Posterior vena cava (tissue), 2 donors: ENCODE measurements around the gene CCDC138. TPM values are rescaled to one million over a fixed set of nuclear protein-coding genes. Genes with fewer than 3 reads are reported as not detected.

Experiments
- DNase-seq: peaks from one replicate; pipeline ENCODE4 v3.0.0-alpha.2; 2020; ENCODE audit warnings: low spot score
- intact Hi-C, 2 donors: fragments of 100-400 bp; cut with DNase I; formaldehyde crosslinking; loops; one replicate each; pipeline versions ENCODE4 v1.14.1 to v1.14.2; 2022 to 2023
- total RNA-seq, 2 donors: library from RNA; stranded (reverse); fragmentation: NEBNext Ultra II Directional; extraction: Animal tissue kit (Norgen Biotek cat#: 25700); gene quantifications; one replicate each; pipeline ENCODE4 v1.2.1, GENCODE V29; 2021
- donor health status: DM: yes; HTN: yes; CAD: no.
- donor health status: DM: yes; HTN: yes; CAD: no.

CCDC138 gene
- total RNA-seq, 2 donors from 2014 or later, result 2.3 to 2.8 TPM

DNA sequence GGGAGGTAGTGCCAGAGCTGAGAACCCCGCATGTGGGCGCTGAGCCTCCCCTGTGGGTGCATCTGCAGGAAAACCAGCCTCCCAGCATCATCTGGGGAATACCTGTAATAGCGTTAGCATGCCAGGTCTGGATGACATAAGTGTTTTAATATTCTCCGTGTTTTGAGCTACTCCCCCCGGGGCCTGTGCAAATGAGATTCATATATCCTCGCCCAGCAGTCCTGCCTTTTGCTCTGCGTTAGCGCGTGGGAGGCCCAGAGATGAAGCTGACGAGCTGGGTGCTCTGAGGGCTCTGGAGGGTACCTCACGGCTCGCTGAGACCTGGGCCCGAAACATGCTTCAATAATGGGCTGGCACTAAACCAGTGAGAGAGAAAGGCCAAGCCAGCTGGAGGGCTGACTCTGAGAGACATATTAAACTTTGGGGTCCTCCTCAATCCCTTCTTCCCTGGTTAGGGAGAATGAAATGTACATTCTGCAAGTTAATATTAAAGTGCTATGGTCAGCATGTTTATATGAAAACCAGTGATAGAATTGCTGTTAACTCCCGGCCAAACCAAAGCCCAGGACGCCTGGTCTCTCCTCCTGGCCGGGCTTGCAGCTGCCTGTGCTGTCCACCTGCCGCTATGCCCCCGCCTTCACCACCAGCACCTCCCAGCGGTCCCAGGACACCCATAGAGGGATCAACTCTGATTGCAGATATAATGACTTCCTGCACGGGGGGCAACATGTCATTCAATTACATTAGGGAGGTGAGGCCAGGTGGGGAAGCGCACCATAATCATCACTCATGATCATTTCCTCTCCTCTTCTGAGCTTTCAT, 125.4 kb downstream of the CCDC138 start:
- DNase-seq, result no peak
- intact Hi-C loops, result no loop called here

DNA sequence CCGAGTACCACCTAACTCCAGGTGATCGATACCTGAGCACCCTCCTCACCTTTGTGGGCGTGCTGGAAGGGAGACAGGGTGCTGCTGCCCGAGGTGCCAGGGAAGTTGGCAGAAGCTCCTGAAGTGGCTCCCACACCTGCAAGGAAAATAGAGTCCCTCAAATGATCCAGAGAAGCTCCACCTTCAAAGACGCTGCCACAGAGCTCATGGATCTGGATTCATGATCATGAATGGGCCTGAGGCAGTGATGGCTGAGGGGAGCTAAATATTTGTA, 126.0 kb downstream of the CCDC138 start:
- DNase-seq, result no peak
- intact Hi-C loops, result no loop called here

DNA sequence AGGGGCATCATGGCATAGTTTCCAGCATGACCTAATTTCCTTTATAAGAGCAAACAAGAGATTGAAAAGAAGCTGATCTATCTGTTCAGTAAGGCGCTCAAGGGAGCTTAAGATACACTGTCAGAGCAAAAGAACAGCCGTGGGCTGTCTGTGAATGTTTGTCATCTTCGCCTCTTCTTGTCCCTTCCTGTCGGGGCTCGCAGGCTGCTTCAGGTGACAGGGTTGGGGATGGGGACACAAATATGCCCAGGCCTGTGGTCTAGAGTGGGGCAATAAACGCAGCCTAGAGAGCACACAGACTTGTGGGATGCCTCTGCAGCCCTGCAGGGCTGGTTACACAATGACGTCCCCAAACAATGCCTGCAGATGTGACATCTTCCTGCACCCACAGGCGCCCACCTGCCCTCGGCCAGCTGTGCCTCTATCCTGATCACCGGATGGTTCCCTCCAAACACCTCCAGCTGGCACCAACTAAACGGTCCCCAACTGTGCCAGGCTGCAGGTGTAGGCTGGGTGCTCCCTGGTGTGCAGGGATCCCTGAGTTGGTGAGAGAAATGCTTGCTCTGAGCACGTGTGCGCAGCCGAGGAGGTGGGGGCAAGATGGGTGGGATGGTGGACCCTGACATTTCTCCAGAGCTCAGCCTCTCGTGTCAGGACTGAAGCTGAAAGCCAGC, 129.7 kb downstream of the CCDC138 start:
- DNase-seq, result no peak
- intact Hi-C loops, result no loop called here

DNA sequence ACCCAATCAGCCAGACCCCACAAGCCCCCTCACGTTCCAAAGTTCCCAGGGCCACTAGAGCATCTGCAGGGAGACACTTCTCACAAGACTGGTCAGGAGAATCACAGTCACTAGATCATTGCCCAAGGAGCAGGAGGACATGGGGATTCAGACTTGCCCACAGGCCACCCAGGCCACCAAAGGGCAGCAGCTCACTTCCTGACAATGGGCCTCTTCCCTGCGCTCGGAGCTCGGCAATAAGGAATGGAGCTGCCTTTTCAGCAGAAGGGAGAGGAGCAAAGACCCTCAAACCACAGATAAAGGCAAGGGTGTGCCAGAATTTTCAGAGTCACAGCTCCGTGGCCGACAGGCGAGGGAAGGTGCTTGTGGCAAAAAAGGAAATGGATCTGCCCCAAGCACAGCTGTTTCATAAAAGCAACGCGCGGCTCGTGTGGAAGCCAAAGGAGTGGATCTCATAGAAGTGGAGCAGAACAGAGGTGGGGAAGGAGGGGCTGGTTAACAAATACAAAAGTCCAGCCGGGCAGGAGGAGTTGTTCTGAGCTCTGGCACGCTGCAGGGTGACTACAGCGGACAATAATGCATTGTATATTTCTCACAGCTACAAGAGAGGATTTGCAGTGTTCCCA, 130.3 kb downstream of the CCDC138 start:
- intact Hi-C loops, result no loop called here
- DNase-seq, result no peak

DNA sequence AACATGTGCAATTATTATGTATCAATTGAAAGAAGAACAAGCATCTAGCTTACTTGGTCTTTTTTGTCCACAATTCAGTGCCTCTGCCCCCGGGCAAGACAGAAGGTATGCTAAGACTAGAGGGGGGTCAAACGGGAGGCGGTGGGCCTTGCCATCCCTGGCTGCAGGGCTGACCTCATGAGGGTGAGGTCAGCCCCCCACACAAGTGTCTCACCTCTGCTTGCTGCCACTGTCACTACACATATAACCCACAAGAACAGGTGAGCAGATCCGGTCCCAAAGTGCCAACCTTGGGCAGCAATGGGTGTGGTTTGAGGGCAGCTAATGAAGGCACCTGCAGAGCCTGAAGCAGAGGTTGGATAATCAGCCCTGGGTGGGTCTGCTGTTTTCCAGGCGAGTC, 131.0 kb downstream of the CCDC138 start:
- intact Hi-C loops, result no loop called here
- no peak for DNase-seq

DNA sequence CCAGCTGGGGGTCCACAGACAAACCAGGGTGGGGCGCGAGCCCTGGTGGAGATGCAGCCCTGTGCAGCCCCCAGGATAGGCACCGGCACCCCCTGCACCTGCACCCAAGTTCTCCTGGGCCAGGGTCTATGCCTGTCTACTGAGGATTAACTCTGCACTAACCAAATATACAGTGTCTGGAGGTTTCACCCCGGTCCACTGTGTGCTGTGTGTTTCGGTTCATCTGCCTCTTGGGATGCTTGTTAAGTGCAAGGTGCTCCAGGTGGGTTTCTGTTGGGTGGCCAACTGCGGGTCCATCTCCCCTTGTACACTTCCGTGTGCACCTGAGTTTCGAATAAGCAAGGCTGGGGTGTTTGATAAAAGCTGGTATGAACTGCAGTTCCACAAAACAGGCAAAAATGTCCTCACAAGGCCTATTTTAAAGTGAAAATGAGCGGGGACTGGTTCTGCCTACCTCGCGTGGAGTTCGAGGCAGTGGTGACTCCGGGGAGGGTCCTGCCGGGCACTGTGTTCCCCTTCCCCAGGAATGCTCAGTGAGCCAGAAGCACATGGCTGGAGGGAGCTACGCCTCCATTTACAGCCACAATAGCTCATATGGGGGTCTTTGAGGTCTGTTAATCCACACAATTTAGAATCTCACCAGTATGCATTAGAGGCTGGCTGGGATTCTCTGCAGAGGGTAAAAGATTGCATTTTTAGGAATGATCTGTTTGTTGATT, 131.7 kb downstream of the CCDC138 start:
- DNase-seq, result no peak
- intact Hi-C loops, result no loop called here

DNA sequence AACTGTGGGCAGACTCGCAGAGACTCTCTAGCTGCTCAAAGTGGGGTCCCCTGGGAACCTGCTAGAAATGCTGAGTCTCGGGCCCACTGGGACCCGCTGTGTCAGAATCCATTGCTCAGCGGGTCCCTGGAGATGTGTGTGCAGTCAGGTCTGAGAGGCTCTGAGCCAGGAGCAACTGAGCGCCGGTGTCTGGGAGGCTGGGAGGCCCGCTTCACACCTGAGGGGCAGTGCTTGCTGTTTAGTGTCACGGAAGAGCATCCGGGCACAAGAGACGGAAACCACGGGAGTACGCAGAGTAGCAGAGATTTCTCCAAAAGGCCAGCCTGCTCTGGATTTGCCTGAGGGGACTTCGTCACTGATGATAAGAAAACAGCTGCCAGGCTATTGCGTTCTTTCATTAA, 132.4 kb downstream of the CCDC138 start:
- intact Hi-C loops, result no loop called here
- no peak for DNase-seq

DNA sequence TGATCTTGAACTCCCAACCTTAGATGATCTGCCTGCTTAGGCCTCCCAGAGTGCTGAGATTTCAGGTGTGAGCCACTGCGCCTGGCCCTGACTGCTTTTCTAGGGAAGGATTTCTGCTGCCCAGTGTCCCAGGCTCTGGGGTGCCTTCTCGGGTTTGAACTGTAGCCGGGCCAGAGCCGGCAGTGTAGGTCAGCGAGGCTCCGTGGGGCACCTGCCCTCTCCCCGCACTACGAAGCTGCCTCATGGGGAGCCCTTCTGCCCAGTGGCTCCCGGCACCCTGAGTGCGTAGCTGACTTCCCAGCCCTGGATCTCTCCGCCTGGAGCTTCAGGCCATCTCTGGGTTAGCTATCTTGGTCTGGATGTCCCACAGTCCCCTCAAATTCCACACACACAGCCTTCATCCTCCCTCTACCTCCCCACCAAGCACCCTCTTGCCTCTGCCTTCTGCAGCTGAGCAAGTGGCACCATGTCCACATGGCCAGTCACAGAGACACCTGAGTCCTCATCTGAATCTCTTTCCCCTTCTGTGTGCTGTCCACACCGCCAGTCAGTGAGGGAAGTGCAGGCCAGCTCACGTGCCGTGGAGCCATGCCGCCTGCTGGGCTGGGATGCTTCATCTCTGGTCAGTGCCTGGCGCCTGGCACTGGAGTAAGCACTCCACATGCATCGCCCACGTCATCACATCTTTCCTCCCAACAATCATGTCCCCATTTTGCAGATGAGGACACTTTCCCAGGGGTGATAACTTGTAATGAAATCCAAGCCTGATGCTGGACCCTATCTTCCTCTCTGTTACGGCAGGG, 133.2 kb downstream of the CCDC138 start:
- intact Hi-C loops, result loop anchor here in 1 of 2 donors (10.0 kb wide), 1 partner anchor 1595 kb away; no protein-coding TSS in a partner anchor
- DNase-seq, result no peak

DNA sequence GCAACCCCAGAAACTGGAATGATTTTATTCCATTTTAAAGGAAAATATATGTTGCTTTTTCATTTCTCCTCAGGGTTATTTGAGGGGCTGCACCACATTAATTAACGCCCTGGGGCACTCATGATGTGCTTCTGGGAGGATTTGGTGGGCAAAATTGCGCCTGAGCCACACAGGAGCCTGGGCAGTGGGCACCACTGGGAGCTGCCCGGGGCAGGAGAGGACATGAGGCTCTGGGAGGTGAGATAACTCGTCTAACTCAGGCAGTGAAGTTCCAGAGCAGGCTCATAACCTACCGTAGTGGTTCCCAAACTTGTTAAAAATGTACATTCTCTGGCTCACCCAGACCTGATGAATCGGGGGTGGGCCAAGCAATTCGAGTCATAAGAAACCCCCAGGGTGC, 134.1 kb downstream of the CCDC138 start:
- intact Hi-C loops, result loop anchor here in 1 of 2 donors (10.0 kb wide), 1 partner anchor 1596 kb away; no protein-coding TSS in a partner anchor
- peak; percentile 43 for DNase-seq

DNA sequence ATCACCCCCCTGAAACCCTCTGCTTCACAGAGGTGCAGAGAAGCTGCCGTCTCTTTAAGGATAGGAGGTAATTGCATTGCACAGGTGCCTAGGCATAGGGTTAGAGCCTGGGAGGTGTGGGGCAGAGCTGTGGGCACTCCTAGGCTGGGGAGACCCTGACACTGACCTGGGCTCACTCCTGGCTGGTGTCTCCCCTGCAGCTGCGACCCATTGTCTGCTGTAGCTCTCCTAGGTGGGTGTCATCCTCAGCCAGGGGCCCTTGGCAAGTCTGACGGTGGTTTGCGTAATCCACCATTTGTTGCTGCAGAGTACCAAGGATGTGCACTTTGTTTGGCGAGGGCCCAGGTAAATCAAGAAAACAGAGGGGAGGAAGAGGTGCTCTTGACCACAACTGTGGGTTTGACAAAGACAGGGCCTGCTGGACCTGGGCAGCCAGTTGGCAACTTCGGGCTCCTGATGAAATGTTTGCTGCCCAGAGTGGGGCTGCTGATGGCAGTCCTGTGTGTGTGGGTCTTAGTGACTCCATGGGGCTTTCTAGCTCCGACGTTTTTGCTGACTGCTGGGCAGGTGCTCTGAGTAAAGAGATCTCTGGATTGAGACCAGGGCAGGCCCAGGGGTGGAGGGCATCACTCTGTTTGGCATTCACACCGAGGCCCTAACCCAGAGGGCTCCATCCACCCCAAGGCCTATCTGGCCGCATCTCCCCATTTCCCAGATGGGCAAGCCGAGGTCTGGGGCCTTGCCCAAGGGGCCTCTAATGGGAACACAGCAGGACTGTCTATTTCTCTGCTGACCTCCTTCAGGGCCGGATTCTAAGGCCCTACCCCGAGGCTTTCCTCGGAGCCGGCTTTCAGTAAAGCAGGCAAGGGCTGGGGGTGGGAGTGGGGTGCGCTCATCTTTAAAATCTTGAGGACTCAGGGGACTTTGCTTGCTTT, 134.8 kb downstream of the CCDC138 start:
- DNase-seq, result peak; percentile 62
- intact Hi-C loops, result loop anchor here in 1 of 2 donors (10.0 kb wide), 1 partner anchor 1597 kb away; no protein-coding TSS in a partner anchor

DNA sequence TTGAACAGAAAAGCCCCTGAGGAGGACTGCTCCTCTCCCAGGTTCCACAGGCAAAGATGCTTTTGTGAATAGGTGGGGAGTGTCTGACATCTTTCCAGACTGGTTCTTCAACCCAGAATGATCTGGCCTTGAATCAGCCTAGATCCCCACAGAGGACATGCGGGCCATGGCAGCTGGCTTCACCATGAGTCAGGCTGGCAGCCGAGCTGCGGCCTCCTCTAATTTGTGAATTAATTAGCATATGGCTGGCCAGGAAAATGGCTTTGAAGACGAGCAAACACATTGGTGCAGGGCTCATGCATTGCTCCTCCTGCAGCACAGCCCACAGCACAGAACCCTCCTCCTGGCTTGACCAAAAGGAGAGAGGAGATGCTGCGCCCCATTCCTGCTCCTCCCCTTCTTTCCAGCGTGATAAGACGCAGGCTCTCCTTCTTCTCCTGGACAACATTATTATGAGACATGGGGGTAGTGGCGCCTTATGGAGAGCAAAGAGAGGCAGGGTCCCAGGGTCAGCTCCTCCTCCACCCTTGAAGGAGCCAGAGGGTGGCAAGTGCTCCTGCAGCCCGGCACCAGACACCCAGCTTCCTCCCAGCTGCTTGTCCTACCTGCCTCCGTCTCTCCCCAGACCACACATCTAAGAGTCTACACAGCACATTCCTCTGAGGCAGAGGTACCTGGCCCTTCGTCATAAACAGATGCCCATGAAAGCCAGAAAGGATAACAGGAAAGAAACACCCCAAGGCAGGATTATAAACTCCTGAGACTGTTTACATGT, 135.8 kb downstream of the CCDC138 start:
- intact Hi-C loops, result loop anchor here in 1 of 2 donors (10.0 kb wide), 1 partner anchor 1598 kb away; no protein-coding TSS in a partner anchor
- peak; percentile 57 for DNase-seq

DNA sequence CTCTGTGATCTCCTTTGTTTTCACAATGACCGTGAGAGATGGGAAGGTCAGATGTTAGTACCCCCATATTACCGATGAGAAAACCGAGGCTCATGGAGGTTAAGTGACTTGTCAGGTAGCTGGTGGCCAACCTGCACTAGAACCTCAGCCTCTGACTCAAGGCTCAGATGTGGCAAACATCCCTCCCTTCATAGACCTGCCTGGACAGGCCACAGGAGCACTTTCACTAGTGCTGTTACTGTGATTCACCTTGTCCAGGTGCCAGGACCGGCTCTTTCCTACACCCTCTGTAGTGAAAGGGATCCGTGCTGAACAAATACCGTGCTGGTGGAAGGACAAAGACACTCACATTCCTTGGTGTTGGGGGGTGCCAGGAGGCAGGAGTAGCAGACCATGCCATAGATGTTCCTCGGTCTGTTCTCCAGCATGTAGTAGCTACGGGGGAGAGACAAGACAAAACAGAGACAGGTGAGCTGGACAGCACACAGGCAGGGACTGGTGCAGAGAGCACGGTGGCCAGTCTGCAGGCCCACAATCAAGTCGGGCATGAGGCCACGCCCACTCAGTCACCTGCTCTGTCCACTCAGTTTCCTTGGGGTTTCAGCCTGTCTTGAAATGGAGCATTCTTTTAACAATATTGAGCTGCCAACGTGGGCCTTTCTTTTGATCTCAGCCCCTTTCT, 136.6 kb downstream of the CCDC138 start:
- intact Hi-C loops, result loop anchor here in 1 of 2 donors (10.0 kb wide), 1 partner anchor 1598 kb away; no protein-coding TSS in a partner anchor

DNA sequence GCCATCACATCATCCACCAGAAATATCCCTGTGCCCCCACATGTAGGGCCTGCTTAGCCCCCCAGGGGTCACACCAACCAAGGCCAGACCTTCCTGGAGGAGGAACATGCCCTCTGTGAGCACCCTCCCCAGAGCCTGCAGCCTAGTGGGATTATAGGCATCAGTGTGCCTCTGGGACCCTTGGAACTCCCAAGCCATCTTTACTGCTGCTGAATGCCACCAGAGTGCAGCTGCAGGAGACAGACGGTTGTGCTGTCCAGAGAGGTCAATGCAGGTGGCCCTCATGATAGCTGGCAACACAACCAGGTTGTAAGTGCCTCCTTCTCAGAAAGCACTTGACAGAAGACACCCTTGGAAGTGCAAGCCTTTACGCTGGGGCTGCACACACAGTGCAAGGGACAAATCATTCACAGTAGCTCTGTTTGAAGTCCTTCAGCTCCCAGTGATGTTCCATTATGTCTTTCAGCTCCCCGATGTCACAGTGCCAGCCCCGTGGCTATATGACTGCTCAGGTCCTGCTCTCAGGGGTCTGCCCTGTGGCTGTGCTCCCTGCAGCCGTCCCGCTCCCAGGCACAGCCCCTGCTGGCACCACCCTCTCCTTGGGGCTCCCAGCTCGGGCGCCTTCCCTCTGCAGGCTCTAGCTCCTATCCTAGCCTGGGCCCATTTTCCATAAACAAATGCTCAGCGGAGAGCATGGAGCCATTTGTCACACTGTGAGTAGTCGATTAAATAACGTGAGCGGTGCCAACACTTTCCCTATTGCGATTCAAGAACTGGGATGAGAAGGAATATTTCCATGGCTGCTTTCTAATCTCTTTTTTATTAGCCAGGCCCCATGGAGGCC, 137.4 kb downstream of the CCDC138 start:
- intact Hi-C loops, result loop anchor here in 1 of 2 donors (10.0 kb wide), 1 partner anchor 1599 kb away; no protein-coding TSS in a partner anchor

More for the DNA sequence above, 136.6 kb downstream of the CCDC138 start:
- DNase-seq, result peak; percentile 37

DNA sequence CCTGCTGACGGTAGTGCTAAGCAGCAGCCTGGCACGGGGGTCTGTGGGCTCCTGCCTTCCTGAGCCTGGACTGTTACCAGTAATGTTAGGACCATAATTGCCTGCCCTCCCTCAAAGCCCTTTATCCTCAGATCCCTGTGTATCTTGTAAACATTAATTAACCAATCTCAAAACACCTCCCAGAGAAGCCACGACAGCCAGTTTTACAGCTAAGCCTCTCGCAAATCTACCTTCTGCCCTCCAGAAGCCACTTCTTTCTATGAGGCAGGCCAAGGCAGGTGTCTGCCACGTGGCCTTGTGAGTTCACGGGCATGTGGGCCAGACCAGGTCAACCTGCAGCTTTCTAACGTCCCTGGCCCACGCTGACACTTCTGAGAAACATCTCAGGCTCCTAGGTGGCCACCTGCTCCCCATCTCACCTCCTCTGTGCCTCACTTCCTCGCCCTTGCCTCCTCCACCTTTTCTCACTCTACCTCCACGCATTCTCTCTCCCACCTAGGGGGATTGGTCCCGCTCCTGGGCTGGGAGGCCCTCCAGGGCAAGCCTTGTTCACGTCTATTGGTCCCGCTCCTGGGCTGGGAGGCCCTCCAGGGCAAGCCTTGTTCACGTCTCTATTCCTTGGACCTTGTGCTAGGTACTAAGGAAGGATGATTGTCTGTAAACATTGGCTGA, 138.1 kb downstream of the CCDC138 start:
- DNase-seq, result no peak
- intact Hi-C loops, result loop anchor here in 1 of 2 donors (1.0 to 10.0 kb wide), 2 partner anchors 43 to 1600 kb away; no protein-coding TSS in a partner anchor

More for the DNA sequence above, 137.4 kb downstream of the CCDC138 start:
- DNase-seq, result peak; percentile 71

DNA sequence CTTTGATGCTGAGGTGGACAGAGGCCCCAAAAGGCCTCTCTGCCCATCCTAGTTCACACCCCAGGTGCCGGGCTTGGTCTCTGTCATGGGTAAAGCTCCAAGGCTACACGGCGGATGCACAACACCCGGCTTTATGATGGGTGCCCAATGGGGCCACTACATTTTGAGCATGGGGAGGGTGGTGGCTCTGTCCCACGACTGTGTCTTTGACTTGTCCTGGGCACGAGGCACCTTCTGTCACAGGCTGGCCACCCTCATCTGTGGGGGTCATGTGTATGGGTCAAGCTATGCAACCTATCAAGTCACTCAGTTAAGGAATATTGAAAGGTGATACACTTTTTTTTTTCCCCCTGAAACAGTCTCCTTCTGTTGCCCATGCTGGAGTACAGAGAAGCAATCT, 138.7 kb downstream of the CCDC138 start:
- intact Hi-C loops, result loop anchor here in 1 of 2 donors (1.0 to 10.0 kb wide), 2 partner anchors 42 to 1600 kb away; no protein-coding TSS in a partner anchor
- DNase-seq, result no peak
